ENCODE results near the gene ZNF296.

The ZNF296 gene

GRCh38 chr19:45090606-45091005, 14.3 kb upstream of the ZNF296 start (continued):
- no peak for TF ChIP-seq TSHZ2 (CRISPR knock-in tag; IDR thresholded peaks at IDR 0.05)
- no peak for TF ChIP-seq ZFP3 (CRISPR knock-in tag; IDR thresholded peaks at IDR 0.05)
- no peak for TF ChIP-seq GLIS3 (CRISPR knock-in tag; IDR thresholded peaks at IDR 0.05)
- no peak for TF ChIP-seq CSDC2 (CRISPR knock-in tag; IDR thresholded peaks at IDR 0.05)
- TF ChIP-seq SNAI2 (CRISPR knock-in tag; IDR thresholded peaks at IDR 0.05): no peak
- TF ChIP-seq RARB (CRISPR knock-in tag; IDR thresholded peaks at IDR 0.05): no peak

GRCh38 chr19:45090034-45090433, 13.8 kb upstream of the ZNF296 start:
- ATAC-seq: no peak
- TF ChIP-seq PPARA (CRISPR knock-in tag; IDR thresholded peaks at IDR 0.05; ENCODE audit: borderline replicate concordance) (no peak), OSR1 (CRISPR knock-in tag; IDR thresholded peaks at IDR 0.05) (no peak), POU6F1 (CRISPR knock-in tag; IDR thresholded peaks at IDR 0.05; ENCODE audit: borderline replicate concordance, low read depth) (no peak), ISL1 (CRISPR knock-in tag; IDR thresholded peaks at IDR 0.05) (no peak), CREB5 (CRISPR knock-in tag; IDR thresholded peaks at IDR 0.05; ENCODE audit: low read depth) (no peak), ESRRG (CRISPR knock-in tag; IDR thresholded peaks at IDR 0.05) (no peak), ZNF70 (CRISPR knock-in tag; IDR thresholded peaks at IDR 0.05) (no peak), CSRNP3 (CRISPR knock-in tag; IDR thresholded peaks at IDR 0.05) (no peak), CSDC2 (CRISPR knock-in tag; IDR thresholded peaks at IDR 0.05) (no peak), ZFP3 (CRISPR knock-in tag; IDR thresholded peaks at IDR 0.05) (no peak), SNAI2 (CRISPR knock-in tag; IDR thresholded peaks at IDR 0.05) (no peak), GLIS3 (CRISPR knock-in tag; IDR thresholded peaks at IDR 0.05) (no peak), ZFP30 (CRISPR knock-in tag; IDR thresholded peaks at IDR 0.05) (no peak), ZC3H10 (CRISPR knock-in tag; IDR thresholded peaks at IDR 0.05) (no peak), RARB (CRISPR knock-in tag; IDR thresholded peaks at IDR 0.05) (no peak), BACH2 (CRISPR knock-in tag; IDR thresholded peaks at IDR 0.05; ENCODE audit: borderline replicate concordance) (no peak), TOX (CRISPR knock-in tag; IDR thresholded peaks at IDR 0.05; ENCODE audit: borderline replicate concordance) (no peak), TCF4 (CRISPR knock-in tag; IDR thresholded peaks at IDR 0.05; ENCODE audit: borderline replicate concordance) (no peak), ZNF565 (CRISPR knock-in tag; conservative IDR thresholded peaks at IDR 0.05; ENCODE audit: low read depth) (no peak), ZNF8 (CRISPR knock-in tag; IDR thresholded peaks at IDR 0.05) (no peak)

GRCh38 chr19:45087531-45087930, 11.3 kb upstream of the ZNF296 start:
- TF ChIP-seq ZNF70 (CRISPR knock-in tag; IDR thresholded peaks at IDR 0.05) (no peak), ZNF565 (CRISPR knock-in tag; conservative IDR thresholded peaks at IDR 0.05; ENCODE audit: low read depth) (no peak), TSHZ2 (CRISPR knock-in tag; IDR thresholded peaks at IDR 0.05) (no peak), PPARA (CRISPR knock-in tag; IDR thresholded peaks at IDR 0.05; ENCODE audit: borderline replicate concordance) (no peak), TOX (CRISPR knock-in tag; IDR thresholded peaks at IDR 0.05; ENCODE audit: borderline replicate concordance) (no peak), ZFP3 (CRISPR knock-in tag; IDR thresholded peaks at IDR 0.05) (no peak), ZC3H10 (CRISPR knock-in tag; IDR thresholded peaks at IDR 0.05) (no peak), ZNF8 (CRISPR knock-in tag; IDR thresholded peaks at IDR 0.05) (no peak), ZFP30 (CRISPR knock-in tag; IDR thresholded peaks at IDR 0.05) (no peak), ESRRG (CRISPR knock-in tag; IDR thresholded peaks at IDR 0.05) (no peak), BACH2 (CRISPR knock-in tag; IDR thresholded peaks at IDR 0.05; ENCODE audit: borderline replicate concordance) (no peak), SNAI2 (CRISPR knock-in tag; IDR thresholded peaks at IDR 0.05) (no peak)
- no peak for ATAC-seq

All from SK-N-SH treated with all-trans-retinoic acid at 6 μM for 48 hours (cell line).